PC-3 (cell line): ENCODE measurements around the gene TYMS.

ENCODE experiments used
- EZH2 ChIP-seq: fragments of 300-600 bp; sonication (generic); IDR thresholded peaks from one replicate; pipeline ENCODE4 v1.6.1; 2017; ENCODE audit warnings: antibody characterized with exemption, mild to moderate bottlenecking, low read length; ENCODE audit not compliant: unreplicated experiment
- EZH2phosphoT487 ChIP-seq: fragments of 300-600 bp; sonication (generic); IDR thresholded peaks from 2 replicates; pipeline ENCODE4 v1.6.1; 2018; ENCODE audit warnings: mild to moderate bottlenecking, antibody characterized with exemption, low read length, borderline replicate concordance
- TF ChIP-seq, protein P1 (sequence below): fragments of 300-600 bp; sonication (generic); conservative IDR thresholded peaks from 2 replicates; pipeline ENCODE4 v1.5.1; 2017; ENCODE audit warnings: antibody characterized with exemption, low read depth, mild to moderate bottlenecking, low read length

DNA sequence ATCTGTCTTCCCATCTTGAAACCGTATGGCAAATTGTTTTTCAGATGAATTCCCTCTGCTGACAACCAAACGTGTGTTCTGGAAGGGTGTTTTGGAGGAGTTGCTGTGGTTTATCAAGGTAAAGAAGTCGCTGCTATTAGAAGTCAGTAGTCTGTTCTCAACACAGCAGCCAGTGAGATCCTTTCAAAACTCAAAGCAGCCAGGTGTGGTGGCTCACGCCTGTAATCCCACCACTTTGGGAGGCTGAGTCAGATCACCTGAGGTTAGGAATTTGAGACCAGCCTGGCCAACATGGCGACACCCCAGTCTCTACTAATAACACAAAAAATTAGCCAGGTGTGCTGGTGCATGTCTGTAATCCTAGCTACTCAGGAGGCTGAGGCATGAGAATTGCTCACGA, 2.1 kb downstream of the TYMS start:
- TF ChIP-seq, protein P1, sequence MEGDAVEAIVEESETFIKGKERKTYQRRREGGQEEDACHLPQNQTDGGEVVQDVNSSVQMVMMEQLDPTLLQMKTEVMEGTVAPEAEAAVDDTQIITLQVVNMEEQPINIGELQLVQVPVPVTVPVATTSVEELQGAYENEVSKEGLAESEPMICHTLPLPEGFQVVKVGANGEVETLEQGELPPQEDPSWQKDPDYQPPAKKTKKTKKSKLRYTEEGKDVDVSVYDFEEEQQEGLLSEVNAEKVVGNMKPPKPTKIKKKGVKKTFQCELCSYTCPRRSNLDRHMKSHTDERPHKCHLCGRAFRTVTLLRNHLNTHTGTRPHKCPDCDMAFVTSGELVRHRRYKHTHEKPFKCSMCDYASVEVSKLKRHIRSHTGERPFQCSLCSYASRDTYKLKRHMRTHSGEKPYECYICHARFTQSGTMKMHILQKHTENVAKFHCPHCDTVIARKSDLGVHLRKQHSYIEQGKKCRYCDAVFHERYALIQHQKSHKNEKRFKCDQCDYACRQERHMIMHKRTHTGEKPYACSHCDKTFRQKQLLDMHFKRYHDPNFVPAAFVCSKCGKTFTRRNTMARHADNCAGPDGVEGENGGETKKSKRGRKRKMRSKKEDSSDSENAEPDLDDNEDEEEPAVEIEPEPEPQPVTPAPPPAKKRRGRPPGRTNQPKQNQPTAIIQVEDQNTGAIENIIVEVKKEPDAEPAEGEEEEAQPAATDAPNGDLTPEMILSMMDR, result no peak
- TF ChIP-seq EZH2phosphoT487 (no peak), EZH2 (no peak)
